Tibial artery (tissue), 4 donors: ENCODE data around the gene ADAMTSL1.
A peak's percentile ranks its signal among the peaks of the same experiment; 100 is the strongest.

Experiments used
- DNase-seq, 2 donors: peaks; one replicate each; pipeline ENCODE4 v3.0.0-alpha.2; 2019
- H3K27ac ChIP-seq, 2 donors: fragments of 200-600 bp; sonication (generic) in 1 of 2; 1 replicate in 1 of 2; 2 replicates in 1 of 2; pipeline ENCODE4 v1.5.1; 2018 to 2019; ENCODE audit warnings: mild to moderate bottlenecking in 1 of 2
- H3K27me3 ChIP-seq, 2 donors: fragments of 200-600 bp; sonication (generic) in 1 of 2; one replicate each; pipeline versions ENCODE4 v1.5.1 to v1.6.0; 2016 to 2019
- H3K36me3 ChIP-seq, 3 donors: fragments of 200-600 bp; sonication (generic) in 2 of 3; one replicate each; pipeline ENCODE4 v1.5.1; 2016 to 2019; ENCODE audit warnings: mild to moderate bottlenecking in 2 of 3
- H3K4me1 ChIP-seq, 4 donors: fragments of 200-600 bp; sonication (generic) in 2 of 4; 1 replicate in 3 of 4; 2 replicates in 1 of 4; pipeline ENCODE4 v1.5.1; 2016 to 2019
- H3K4me3 ChIP-seq, 2 donors: fragments of 200-600 bp; sonication (generic) in 1 of 2; 1 replicate in 1 of 2; 2 replicates in 1 of 2; pipeline ENCODE4 v1.5.1; 2018 to 2019; ENCODE audit warnings: mild to moderate bottlenecking in 2 of 2
- H3K9me3 ChIP-seq, 3 donors: fragments of 200-600 bp; sonication (generic) in 1 of 3; one replicate each; pipeline ENCODE4 v1.5.1; 2016 to 2019
- intact Hi-C: fragments of 100-400 bp; cut with DNase I; formaldehyde crosslinking; loops from one replicate; pipeline ENCODE4 v1.15.0; 2023; ENCODE audit warnings: low total_unique reads
- TF ChIP-seq, protein P1 (sequence below), 2 experiments: fragments of 200-600 bp in 1 of 2; fragments of 450-650 bp in 1 of 2; IDR thresholded peaks; one replicate each; pipeline ENCODE4 v1.5.1; 2017 to 2019; ENCODE audit warnings: antibody characterized with exemption in 2 of 2, mild to moderate bottlenecking in 1 of 2, moderate library complexity in 1 of 2

Gene ADAMTSL1

DNA sequence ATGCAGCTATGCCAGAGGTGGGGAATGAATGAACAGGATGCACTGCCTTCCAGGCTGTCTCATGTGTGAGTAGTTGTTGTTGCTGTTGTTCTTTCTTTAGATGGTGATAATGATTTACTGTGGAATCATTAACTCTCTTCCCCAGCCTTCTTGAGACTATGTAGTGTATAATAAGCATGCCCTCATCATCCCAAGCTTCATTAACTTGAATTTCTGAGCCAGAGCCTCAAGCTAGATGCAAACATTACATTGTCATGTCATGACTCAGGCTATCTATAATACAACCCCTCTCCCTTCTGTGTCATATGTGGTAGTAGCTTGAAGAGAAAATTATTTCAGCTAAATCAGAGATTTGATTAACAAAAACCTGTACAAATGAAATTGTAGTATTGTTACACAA is 10.0 kb upstream of the ADAMTSL1 start:
- TF ChIP-seq, protein P1, sequence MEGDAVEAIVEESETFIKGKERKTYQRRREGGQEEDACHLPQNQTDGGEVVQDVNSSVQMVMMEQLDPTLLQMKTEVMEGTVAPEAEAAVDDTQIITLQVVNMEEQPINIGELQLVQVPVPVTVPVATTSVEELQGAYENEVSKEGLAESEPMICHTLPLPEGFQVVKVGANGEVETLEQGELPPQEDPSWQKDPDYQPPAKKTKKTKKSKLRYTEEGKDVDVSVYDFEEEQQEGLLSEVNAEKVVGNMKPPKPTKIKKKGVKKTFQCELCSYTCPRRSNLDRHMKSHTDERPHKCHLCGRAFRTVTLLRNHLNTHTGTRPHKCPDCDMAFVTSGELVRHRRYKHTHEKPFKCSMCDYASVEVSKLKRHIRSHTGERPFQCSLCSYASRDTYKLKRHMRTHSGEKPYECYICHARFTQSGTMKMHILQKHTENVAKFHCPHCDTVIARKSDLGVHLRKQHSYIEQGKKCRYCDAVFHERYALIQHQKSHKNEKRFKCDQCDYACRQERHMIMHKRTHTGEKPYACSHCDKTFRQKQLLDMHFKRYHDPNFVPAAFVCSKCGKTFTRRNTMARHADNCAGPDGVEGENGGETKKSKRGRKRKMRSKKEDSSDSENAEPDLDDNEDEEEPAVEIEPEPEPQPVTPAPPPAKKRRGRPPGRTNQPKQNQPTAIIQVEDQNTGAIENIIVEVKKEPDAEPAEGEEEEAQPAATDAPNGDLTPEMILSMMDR (IDR thresholded peaks at IDR 0.05): no peak
- Histone ChIP-seq H3K9me3 (no peaks in the 10 kb centered on the region), H3K27ac (no peak overlapping the region), H3K4me3 (no peak overlapping the region), H3K4me1 (no peaks in the 10 kb centered on the region), H3K27me3 (no peaks in the 10 kb centered on the region), H3K36me3 (no peaks in the 10 kb centered on the region)
- no peak for DNase-seq
- intact Hi-C loops: no loop called here

DNA sequence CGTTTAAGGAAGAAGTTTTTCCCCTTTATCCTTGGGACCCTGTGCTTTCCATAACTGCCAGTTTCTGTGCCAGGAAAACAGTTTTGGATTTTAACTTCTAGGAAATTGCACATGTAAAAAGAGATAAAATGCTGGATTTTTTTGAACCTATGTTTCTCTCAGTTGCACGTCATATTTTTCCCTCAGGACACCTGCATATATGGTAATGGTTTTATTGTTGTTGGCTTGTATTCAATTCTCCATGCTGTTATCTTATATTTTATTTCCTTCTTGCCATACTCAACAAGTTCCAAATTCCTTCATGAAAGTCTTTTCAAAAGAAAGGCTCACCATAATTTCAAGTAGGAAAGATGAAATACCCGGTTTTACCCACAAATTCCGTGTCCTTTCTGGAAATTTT is 7.9 kb upstream of the ADAMTSL1 start:
- Histone ChIP-seq H3K27me3 (no peaks in the 10 kb centered on the region), H3K4me3 (no peak overlapping the region), H3K9me3 (peaks cover 0 to 7% (median 0%) of the 10 kb centered on the region in 3 donors), H3K4me1 (no peaks in the 10 kb centered on the region), H3K27ac (no peak overlapping the region), H3K36me3 (no peaks in the 10 kb centered on the region)
- no peak for DNase-seq
- intact Hi-C loops: no loop called here
- TF ChIP-seq, protein P1 (IDR thresholded peaks at IDR 0.05): no peak

GRCh38 chr9:18467696-18468095 is 6.3 kb upstream of the ADAMTSL1 start:
- Histone ChIP-seq H3K4me1 (no peaks in the 10 kb centered on the region), H3K36me3 (no peaks in the 10 kb centered on the region), H3K9me3 (peaks cover 0 to 7% (median 0%) of the 10 kb centered on the region in 3 donors), H3K27me3 (no peaks in the 10 kb centered on the region), H3K27ac (no peak overlapping the region), H3K4me3 (no peak overlapping the region)
- DNase-seq: no peak
- TF ChIP-seq, protein P1 (IDR thresholded peaks at IDR 0.05): no peak
- intact Hi-C loops: no loop called here

GRCh38 chr9:18472435-18472834 is 1.5 kb upstream of the ADAMTSL1 start:
- Histone ChIP-seq H3K4me3 (no peak overlapping the region), H3K4me1 (peaks cover 0 to 37% (median 19%) of the 10 kb centered on the region in 4 donors), H3K36me3 (no peaks in the 10 kb centered on the region), H3K27ac (peak overlapping the region in 1 of 2 donors; percentile 6), H3K9me3 (peaks cover 0 to 7% (median 0%) of the 10 kb centered on the region in 3 donors), H3K27me3 (no peaks in the 10 kb centered on the region)
- TF ChIP-seq, protein P1 (IDR thresholded peaks at IDR 0.05): no peak
- intact Hi-C loops: no loop called here
- DNase-seq: no peak

DNA sequence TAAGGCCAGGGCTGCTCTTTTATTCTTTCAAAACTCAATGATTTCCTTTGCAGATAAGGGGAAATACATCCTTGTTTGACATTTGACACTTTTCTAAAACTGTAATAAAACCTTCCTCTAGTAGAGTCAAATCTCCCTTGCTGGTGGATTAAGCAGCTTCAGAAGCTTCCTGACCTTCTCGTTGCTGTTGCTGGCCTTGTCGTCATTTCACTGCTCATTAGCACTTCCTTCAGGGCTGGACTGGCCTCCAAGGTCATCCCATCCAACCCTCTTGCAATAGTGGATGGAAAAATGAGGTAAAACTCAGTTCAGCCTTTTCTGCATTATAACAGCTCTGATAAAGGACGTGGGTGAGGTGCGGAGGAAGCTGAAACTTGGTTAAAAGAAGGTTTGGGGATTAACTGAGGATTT is 1.1 kb upstream of the ADAMTSL1 start:
- Histone ChIP-seq H3K4me1 (peaks cover 0 to 37% (median 19%) of the 10 kb centered on the region in 4 donors), H3K27me3 (no peaks in the 10 kb centered on the region), H3K27ac (peak overlapping the region; percentile 4 to 6), H3K4me3 (no peak overlapping the region), H3K9me3 (peaks cover 0 to 7% (median 0%) of the 10 kb centered on the region in 3 donors), H3K36me3 (no peaks in the 10 kb centered on the region)
- intact Hi-C loops: no loop called here
- DNase-seq: no peak
- TF ChIP-seq, protein P1 (IDR thresholded peaks at IDR 0.05): no peak

- H3K4me1 ChIP-seq: peaks cover 0 to 45% (median 19%) of the 10 kb centered on the region in 4 donors
- no peaks in the 10 kb centered on the region for H3K27me3 ChIP-seq
- intact Hi-C loops: no loop called here
- no peak for DNase-seq
- peak overlapping the region; percentile 38 to 52 for H3K4me3 ChIP-seq
- no peaks in the 10 kb centered on the region for H3K36me3 ChIP-seq
- H3K27ac ChIP-seq: peak overlapping the region in 1 of 2 donors; percentile 53
- peaks cover 0 to 3% (median 0%) of the 10 kb centered on the region in 3 donors for H3K9me3 ChIP-seq
- TF ChIP-seq, protein P1 (IDR thresholded peaks at IDR 0.05): no peak
Measured at GRCh38 chr9:18474783-18475182, 830 bp downstream of the ADAMTSL1 start.
